Upper lobe of left lung (tissue), 4 donors: ENCODE results near the gene KCNAB2.

Experiments used
- EP300 ChIP-seq, 4 donors: sonication (generic); formaldehyde crosslinking; IDR thresholded peaks; one replicate each; pipeline ENCODE4 v1.5.1; 2017; ENCODE audit warnings: antibody characterized with exemption in 4 of 4, control low read depth in 2 of 4
- POLR2A ChIP-seq, 4 donors: fragments of 450-650 bp; IDR thresholded peaks; one replicate each; pipeline ENCODE4 v1.5.1; 2016 to 2017; ENCODE audit warnings: antibody characterized with exemption in 4 of 4, mild to moderate bottlenecking in 2 of 4
- POLR2AphosphoS5 ChIP-seq, 2 donors: sonication (generic); formaldehyde crosslinking; IDR thresholded peaks; one replicate each; pipeline ENCODE4 v1.5.1; 2017; ENCODE audit warnings: antibody characterized with exemption in 2 of 2
- TF ChIP-seq, protein P1 (sequence below), 6 experiments: fragments of 450-650 bp in 4 of 6; fragments of 200-600 bp in 2 of 6; sonication (generic) in 2 of 6; IDR thresholded peaks; one replicate each; pipeline ENCODE4 v1.5.1; 2016 to 2019; ENCODE audit warnings: antibody characterized with exemption in 6 of 6

DNA sequence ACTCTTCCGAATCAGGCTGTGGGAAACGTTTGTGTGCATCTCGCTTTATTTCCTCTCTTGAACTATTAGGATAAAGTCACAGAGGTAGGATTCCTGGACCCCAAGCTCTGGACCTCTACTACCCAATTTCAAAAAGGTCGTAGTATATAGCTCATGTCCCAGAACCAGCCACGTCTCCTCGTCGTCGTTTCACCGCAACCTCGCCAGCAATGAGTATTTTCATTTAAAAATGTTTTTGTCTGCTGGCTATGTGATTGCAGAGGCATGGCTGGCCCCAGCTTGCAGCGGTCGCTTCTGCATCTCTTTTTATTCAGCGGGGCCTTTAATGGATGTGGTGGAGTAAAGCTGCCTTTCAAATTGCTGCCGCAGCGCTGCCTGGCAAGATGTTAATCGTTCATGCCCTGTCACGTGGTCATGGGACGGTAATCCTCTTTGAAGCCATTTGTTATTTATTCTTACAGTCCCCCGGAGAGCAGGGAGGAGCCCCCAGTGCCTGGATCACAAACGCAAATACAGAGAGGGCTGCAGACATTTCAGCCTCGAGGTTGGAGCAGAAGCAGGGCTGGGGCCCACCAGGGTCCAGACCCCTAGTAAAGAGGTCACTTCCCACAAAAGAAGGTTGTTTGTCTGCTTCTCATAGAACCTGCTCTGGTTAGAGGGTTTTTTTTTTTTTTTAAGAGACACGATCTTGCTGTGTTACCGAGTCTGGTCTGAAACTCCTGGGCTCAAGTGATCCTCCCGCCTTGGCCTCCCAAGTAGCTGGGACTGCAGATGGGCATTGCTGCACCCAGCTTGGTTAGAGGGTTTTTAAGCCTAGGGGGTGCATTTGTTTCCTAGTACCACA lies 41.9 kb upstream of the KCNAB2 start:
- TF ChIP-seq, protein P1, sequence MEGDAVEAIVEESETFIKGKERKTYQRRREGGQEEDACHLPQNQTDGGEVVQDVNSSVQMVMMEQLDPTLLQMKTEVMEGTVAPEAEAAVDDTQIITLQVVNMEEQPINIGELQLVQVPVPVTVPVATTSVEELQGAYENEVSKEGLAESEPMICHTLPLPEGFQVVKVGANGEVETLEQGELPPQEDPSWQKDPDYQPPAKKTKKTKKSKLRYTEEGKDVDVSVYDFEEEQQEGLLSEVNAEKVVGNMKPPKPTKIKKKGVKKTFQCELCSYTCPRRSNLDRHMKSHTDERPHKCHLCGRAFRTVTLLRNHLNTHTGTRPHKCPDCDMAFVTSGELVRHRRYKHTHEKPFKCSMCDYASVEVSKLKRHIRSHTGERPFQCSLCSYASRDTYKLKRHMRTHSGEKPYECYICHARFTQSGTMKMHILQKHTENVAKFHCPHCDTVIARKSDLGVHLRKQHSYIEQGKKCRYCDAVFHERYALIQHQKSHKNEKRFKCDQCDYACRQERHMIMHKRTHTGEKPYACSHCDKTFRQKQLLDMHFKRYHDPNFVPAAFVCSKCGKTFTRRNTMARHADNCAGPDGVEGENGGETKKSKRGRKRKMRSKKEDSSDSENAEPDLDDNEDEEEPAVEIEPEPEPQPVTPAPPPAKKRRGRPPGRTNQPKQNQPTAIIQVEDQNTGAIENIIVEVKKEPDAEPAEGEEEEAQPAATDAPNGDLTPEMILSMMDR (IDR thresholded peaks at IDR 0.05): no peak
- TF ChIP-seq POLR2A (IDR thresholded peaks at IDR 0.05) (no peak), POLR2AphosphoS5 (IDR thresholded peaks at IDR 0.05) (no peak), EP300 (IDR thresholded peaks at IDR 0.05) (no peak)
